ENCODE results near the gene LRRN4.
"Not testable (repeated sequence)": the region's sequence is repeated elsewhere in the genome, so short reads cannot be mapped to it uniquely, and the experiment has no call there.

The LRRN4 gene

GRCh38 chr20:6058684-6059295 is 4.9 kb upstream of the LRRN4 start:
- no peak for DNase-seq (ENCODE audit: low read depth in 2 of 2)

GRCh38 chr20:6057691-6058090 is 3.8 kb upstream of the LRRN4 start:
- no peak for DNase-seq (ENCODE audit: low read depth in 2 of 2)

- DNase-seq (ENCODE audit: low read depth in 2 of 2): no peak
These were observed 3.3 kb upstream of the LRRN4 start for GRCh38 chr20:6057139-6057538.

- no peak for DNase-seq (ENCODE audit: low read depth in 2 of 2)
These were observed 2.2 kb upstream of the LRRN4 start for GRCh38 chr20:6055981-6056569.

- no peak for DNase-seq (ENCODE audit: low read depth in 2 of 2)
These were observed 1.4 kb upstream of the LRRN4 start for GRCh38 chr20:6055161-6055783.

- not testable (repeated sequence) for DNase-seq (ENCODE audit: low read depth in 2 of 2)
These were observed 810 bp upstream of the LRRN4 start for GRCh38 chr20:6054689-6055051.

- no peak for DNase-seq (ENCODE audit: low read depth in 2 of 2)
These were observed 640 bp downstream of the LRRN4 start for GRCh38 chr20:6053064-6053775.

- DNase-seq (ENCODE audit: low read depth in 2 of 2): no peak
These were observed 2.4 kb downstream of the LRRN4 start for GRCh38 chr20:6051505-6051904.

GRCh38 chr20:6048391-6048790 is 5.5 kb downstream of the LRRN4 start:
- DNase-seq (ENCODE audit: low read depth in 2 of 2): no peak

GRCh38 chr20:6046432-6046831 is 7.4 kb downstream of the LRRN4 start:
- DNase-seq (ENCODE audit: low read depth in 2 of 2): no peak

- no peak for DNase-seq (ENCODE audit: low read depth in 2 of 2)
These were observed 8.3 kb downstream of the LRRN4 start for GRCh38 chr20:6045566-6045965.

- DNase-seq (ENCODE audit: low read depth in 2 of 2): no peak
These were observed 9.7 kb downstream of the LRRN4 start for GRCh38 chr20:6044115-6044514.

- no peak for DNase-seq (ENCODE audit: low read depth in 2 of 2)
These were observed 12.0 kb downstream of the LRRN4 start for GRCh38 chr20:6041808-6042265.

- DNase-seq (ENCODE audit: low read depth in 2 of 2): no peak
These were observed 12.7 kb downstream of the LRRN4 start for GRCh38 chr20:6040958-6041807.

GRCh38 chr20:6040540-6040939 is 13.3 kb downstream of the LRRN4 start:
- no peak for DNase-seq (ENCODE audit: low read depth in 2 of 2)

GRCh38 chr20:6039766-6040165 is 14.1 kb downstream of the LRRN4 start:
- no peak for DNase-seq (ENCODE audit: low read depth in 2 of 2)

- DNase-seq (ENCODE audit: low read depth in 2 of 2): no peak
These were observed 15.6 kb downstream of the LRRN4 start for GRCh38 chr20:6038256-6038655.

- DNase-seq (ENCODE audit: low read depth in 2 of 2): no peak
These were observed 16.8 kb downstream of the LRRN4 start for GRCh38 chr20:6037082-6037481.

GRCh38 chr20:6036213-6036612 is 17.6 kb downstream of the LRRN4 start:
- no peak for DNase-seq (ENCODE audit: low read depth in 2 of 2)

- DNase-seq (ENCODE audit: low read depth in 2 of 2): no peak
These were observed 19.5 kb downstream of the LRRN4 start for GRCh38 chr20:6034134-6034969.

GRCh38 chr20:6032907-6033306 is 21.0 kb downstream of the LRRN4 start:
- not testable (repeated sequence) for DNase-seq (ENCODE audit: low read depth in 2 of 2)
